ENCODE data around the gene CLTB. TPM values are rescaled to one million over a fixed set of nuclear protein-coding genes. Genes with fewer than 3 reads are reported as not detected.

Gene CLTB
- total RNA-seq, 1 experiment from 2014 or later = 31.7 TPM

GRCh38 chr5:176424181-176424580, 7.8 kb upstream of the CLTB start:
- H4K20me1 ChIP-seq (ENCODE audit: insufficient read depth, low read depth, low read length) = no peaks in the 10 kb centered on the region
- H3K9me2 ChIP-seq (replicated peaks; ENCODE audit: insufficient read depth, low read length) = no peaks in the 10 kb centered on the region
- no peak overlapping the region for H3K4me2 ChIP-seq (ENCODE audit: low read depth, low read length, poor library complexity, severe bottlenecking)
- no peaks in the 10 kb centered on the region for H3K4me1 ChIP-seq (ENCODE audit: low read length)
- H3K9me3 ChIP-seq (ENCODE audit: low read length) = no peaks in the 10 kb centered on the region
- no peak overlapping the region for H3K27ac ChIP-seq (ENCODE audit: low read length)
- no peak for DNase-seq
- no peak overlapping the region for H3K4me3 ChIP-seq (ENCODE audit: low read length)
- no peaks in the 10 kb centered on the region for H3K36me3 ChIP-seq (ENCODE audit: insufficient read depth, low read length)
- H3K9ac ChIP-seq (ENCODE audit: low read length) = no peak overlapping the region
- H3K79me2 ChIP-seq (ENCODE audit: low read length) = no peaks in the 10 kb centered on the region
- H3K27me3 ChIP-seq (ENCODE audit: low read length) = no peaks in the 10 kb centered on the region
- H2AFZ ChIP-seq (ENCODE audit: low read length) = no peak overlapping the region

GRCh38 chr5:176420972-176421544, 4.7 kb upstream of the CLTB start:
- Histone ChIP-seq H3K4me3 (ENCODE audit: low read length) (no peak overlapping the region), H4K20me1 (ENCODE audit: insufficient read depth, low read depth, low read length) (no peaks in the 10 kb centered on the region), H2AFZ (ENCODE audit: low read length) (no peak overlapping the region)

GRCh38 chr5:176420086-176420485, 3.7 kb upstream of the CLTB start:
- peaks cover 11% of the 10 kb centered on the region for H3K79me2 ChIP-seq (ENCODE audit: low read length)
- no peaks in the 10 kb centered on the region for H3K36me3 ChIP-seq (ENCODE audit: insufficient read depth, low read length)
- H4K20me1 ChIP-seq (ENCODE audit: insufficient read depth, low read depth, low read length) = no peaks in the 10 kb centered on the region
- H2AFZ ChIP-seq (ENCODE audit: low read length) = no peak overlapping the region
- H3K4me2 ChIP-seq (ENCODE audit: low read depth, low read length, poor library complexity, severe bottlenecking) = no peak overlapping the region
- no peak overlapping the region for H3K4me3 ChIP-seq (ENCODE audit: low read length)
- H3K9ac ChIP-seq (ENCODE audit: low read length) = no peak overlapping the region
- peaks cover 16% of the 10 kb centered on the region for H3K4me1 ChIP-seq (ENCODE audit: low read length)
- no peaks in the 10 kb centered on the region for H3K27me3 ChIP-seq (ENCODE audit: low read length)
- H3K9me2 ChIP-seq (replicated peaks; ENCODE audit: insufficient read depth, low read length) = no peaks in the 10 kb centered on the region
- DNase-seq = no peak
- no peak overlapping the region for H3K27ac ChIP-seq (ENCODE audit: low read length)
- H3K9me3 ChIP-seq (ENCODE audit: low read length) = no peaks in the 10 kb centered on the region

More at GRCh38 chr5:176420972-176421544, 4.7 kb upstream of the CLTB start:
- Histone ChIP-seq H3K27me3 (ENCODE audit: low read length) (no peaks in the 10 kb centered on the region), H3K27ac (ENCODE audit: low read length) (no peak overlapping the region), H3K4me1 (ENCODE audit: low read length) (peaks cover 7% of the 10 kb centered on the region), H3K9me3 (ENCODE audit: low read length) (no peaks in the 10 kb centered on the region), H3K79me2 (ENCODE audit: low read length) (peaks cover under 1% of the 10 kb centered on the region), H3K36me3 (ENCODE audit: insufficient read depth, low read length) (no peaks in the 10 kb centered on the region), H3K9ac (ENCODE audit: low read length) (no peak overlapping the region), H3K4me2 (ENCODE audit: low read depth, low read length, poor library complexity, severe bottlenecking) (no peak overlapping the region), H3K9me2 (replicated peaks; ENCODE audit: insufficient read depth, low read length) (no peaks in the 10 kb centered on the region)
- DNase-seq = no peak

- H3K79me2 ChIP-seq (ENCODE audit: low read length) = peaks cover 25% of the 10 kb centered on the region
- no peak overlapping the region for H2AFZ ChIP-seq (ENCODE audit: low read length)
- no peaks in the 10 kb centered on the region for H3K9me2 ChIP-seq (replicated peaks; ENCODE audit: insufficient read depth, low read length)
- H3K9ac ChIP-seq (ENCODE audit: low read length) = no peak overlapping the region
- H3K27ac ChIP-seq (ENCODE audit: low read length) = no peak overlapping the region
- no peaks in the 10 kb centered on the region for H3K9me3 ChIP-seq (ENCODE audit: low read length)
- no peak overlapping the region for H3K4me3 ChIP-seq (ENCODE audit: low read length)
- H4K20me1 ChIP-seq (ENCODE audit: insufficient read depth, low read depth, low read length) = no peaks in the 10 kb centered on the region
- no peaks in the 10 kb centered on the region for H3K36me3 ChIP-seq (ENCODE audit: insufficient read depth, low read length)
- DNase-seq = no peak
- H3K4me1 ChIP-seq (ENCODE audit: low read length) = peaks cover 21% of the 10 kb centered on the region
- no peak overlapping the region for H3K4me2 ChIP-seq (ENCODE audit: low read depth, low read length, poor library complexity, severe bottlenecking)
- no peaks in the 10 kb centered on the region for H3K27me3 ChIP-seq (ENCODE audit: low read length)
These were observed 1.9 kb upstream of the CLTB start for GRCh38 chr5:176418251-176418650.

- H3K4me3 ChIP-seq (ENCODE audit: low read length) = peak overlapping the region; percentile 100
- no peak for DNase-seq
- peaks cover 21% of the 10 kb centered on the region for H3K4me1 ChIP-seq (ENCODE audit: low read length)
- H3K27me3 ChIP-seq (ENCODE audit: low read length) = no peaks in the 10 kb centered on the region
- no peaks in the 10 kb centered on the region for H4K20me1 ChIP-seq (ENCODE audit: insufficient read depth, low read depth, low read length)
- H3K79me2 ChIP-seq (ENCODE audit: low read length) = peaks cover 35% of the 10 kb centered on the region
- no peak overlapping the region for H3K27ac ChIP-seq (ENCODE audit: low read length)
- H3K9ac ChIP-seq (ENCODE audit: low read length) = peak overlapping the region; percentile 63
- H3K4me2 ChIP-seq (ENCODE audit: low read depth, low read length, poor library complexity, severe bottlenecking) = peak overlapping the region; percentile 69
- H2AFZ ChIP-seq (ENCODE audit: low read length) = peak overlapping the region; percentile 86
- H3K36me3 ChIP-seq (ENCODE audit: insufficient read depth, low read length) = no peaks in the 10 kb centered on the region
- H3K9me3 ChIP-seq (ENCODE audit: low read length) = no peaks in the 10 kb centered on the region
- H3K9me2 ChIP-seq (replicated peaks; ENCODE audit: insufficient read depth, low read length) = no peaks in the 10 kb centered on the region
These were observed 626 bp upstream of the CLTB start for GRCh38 chr5:176416965-176417364.

GRCh38 chr5:176415240-176415951, 943 bp downstream of the CLTB start:
- no peaks in the 10 kb centered on the region for H4K20me1 ChIP-seq (ENCODE audit: insufficient read depth, low read depth, low read length)
- H3K9ac ChIP-seq (ENCODE audit: low read length) = peak overlapping the region; percentile 95
- no peaks in the 10 kb centered on the region for H3K27me3 ChIP-seq (ENCODE audit: low read length)
- H3K36me3 ChIP-seq (ENCODE audit: insufficient read depth, low read length) = no peaks in the 10 kb centered on the region
- H3K79me2 ChIP-seq (ENCODE audit: low read length) = peaks cover 35% of the 10 kb centered on the region
- peaks cover 21% of the 10 kb centered on the region for H3K4me1 ChIP-seq (ENCODE audit: low read length)
- H2AFZ ChIP-seq (ENCODE audit: low read length) = peak overlapping the region; percentile 91; the same call in 1 of the 2 replicates
- peak; percentile 56 for DNase-seq
- peak overlapping the region; percentile 100 for H3K4me3 ChIP-seq (ENCODE audit: low read length)
- H3K27ac ChIP-seq (ENCODE audit: low read length) = 0 out of 2 replicates have a peak overlapping the region, but pooled peaks have one; percentile 42
- H3K4me2 ChIP-seq (ENCODE audit: low read depth, low read length, poor library complexity, severe bottlenecking) = peak overlapping the region; percentile 89
- no peaks in the 10 kb centered on the region for H3K9me3 ChIP-seq (ENCODE audit: low read length)
- no peaks in the 10 kb centered on the region for H3K9me2 ChIP-seq (replicated peaks; ENCODE audit: insufficient read depth, low read length)

GRCh38 chr5:176414704-176415103, 1.6 kb downstream of the CLTB start:
- H3K4me3 ChIP-seq (ENCODE audit: low read length) = no peak overlapping the region
- no peak for DNase-seq
- peaks cover 35% of the 10 kb centered on the region for H3K79me2 ChIP-seq (ENCODE audit: low read length)
- no peaks in the 10 kb centered on the region for H3K9me3 ChIP-seq (ENCODE audit: low read length)
- 0 out of 2 replicates have a peak overlapping the region, but pooled peaks have one; percentile 27 for H3K9ac ChIP-seq (ENCODE audit: low read length)
- H4K20me1 ChIP-seq (ENCODE audit: insufficient read depth, low read depth, low read length) = no peaks in the 10 kb centered on the region
- H3K27ac ChIP-seq (ENCODE audit: low read length) = no peak overlapping the region
- H2AFZ ChIP-seq (ENCODE audit: low read length) = no peak overlapping the region
- no peaks in the 10 kb centered on the region for H3K9me2 ChIP-seq (replicated peaks; ENCODE audit: insufficient read depth, low read length)
- H3K4me2 ChIP-seq (ENCODE audit: low read depth, low read length, poor library complexity, severe bottlenecking) = peak overlapping the region; percentile 89
- peaks cover 21% of the 10 kb centered on the region for H3K4me1 ChIP-seq (ENCODE audit: low read length)
- no peaks in the 10 kb centered on the region for H3K27me3 ChIP-seq (ENCODE audit: low read length)
- H3K36me3 ChIP-seq (ENCODE audit: insufficient read depth, low read length) = 0 out of 2 replicates have a peak, but pooled peaks cover 3% of the 10 kb centered on the region

GRCh38 chr5:176413709-176414191, 2.6 kb downstream of the CLTB start:
- Histone ChIP-seq H3K4me3 (ENCODE audit: low read length) (no peak overlapping the region), H3K36me3 (ENCODE audit: insufficient read depth, low read length) (0 out of 2 replicates have a peak, but pooled peaks cover 4% of the 10 kb centered on the region), H3K27me3 (ENCODE audit: low read length) (no peaks in the 10 kb centered on the region), H3K9me2 (replicated peaks; ENCODE audit: insufficient read depth, low read length) (no peaks in the 10 kb centered on the region), H3K27ac (ENCODE audit: low read length) (no peak overlapping the region), H3K4me2 (ENCODE audit: low read depth, low read length, poor library complexity, severe bottlenecking) (no peak overlapping the region), H4K20me1 (ENCODE audit: insufficient read depth, low read depth, low read length) (no peaks in the 10 kb centered on the region), H3K9me3 (ENCODE audit: low read length) (no peaks in the 10 kb centered on the region), H3K79me2 (ENCODE audit: low read length) (peaks cover 35% of the 10 kb centered on the region), H3K9ac (ENCODE audit: low read length) (no peak overlapping the region), H3K4me1 (ENCODE audit: low read length) (peaks cover 21% of the 10 kb centered on the region), H2AFZ (ENCODE audit: low read length) (no peak overlapping the region)
- DNase-seq = no peak

All from Karpas-422 (cell line).